Kidney capillary endothelial cell (primary cell): Measurements from ENCODE around the gene JARID2.
"Not testable (repeated sequence)": the region's sequence is repeated elsewhere in the genome, so short reads cannot be mapped to it uniquely, and the experiment has no call there.

Experiments used
- DNase-seq: peaks from one replicate; pipeline ENCODE4 v3.0.0-alpha.2; 2018; ENCODE audit warnings: low spot score

The JARID2 gene

DNA sequence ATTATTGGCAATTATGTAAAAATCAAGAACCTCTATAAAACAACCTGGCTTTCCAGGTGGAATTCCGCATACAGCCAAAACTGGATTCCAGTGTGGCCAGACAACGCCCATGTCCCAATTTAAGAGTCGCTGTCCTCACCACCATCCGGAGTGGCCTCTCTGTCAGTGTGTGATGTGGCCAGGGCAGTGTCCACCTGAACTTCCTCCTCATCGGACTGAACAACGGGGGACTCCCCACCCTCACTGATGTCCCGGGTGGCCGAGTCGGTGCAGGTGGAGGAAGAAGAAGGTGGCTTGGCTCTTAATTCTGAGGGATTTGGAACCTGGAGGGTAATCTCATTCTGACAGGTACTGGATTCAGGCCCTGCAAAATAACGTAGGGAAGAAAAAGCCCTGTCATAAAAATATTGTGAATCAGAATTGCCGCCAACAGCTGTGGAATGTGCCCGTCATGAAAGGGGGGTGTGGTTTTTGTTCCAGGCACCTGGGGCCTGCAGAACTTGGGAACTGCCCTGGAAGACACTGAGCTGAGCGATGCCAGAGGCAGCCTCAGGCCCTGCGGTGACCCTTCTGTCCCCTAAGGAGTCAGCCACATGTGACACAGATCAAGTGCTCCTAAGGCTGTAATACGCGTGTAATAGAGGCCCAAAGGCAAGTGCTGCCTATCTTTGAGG lies 277.1 kb downstream of the JARID2 start:
- no peak for DNase-seq

DNA sequence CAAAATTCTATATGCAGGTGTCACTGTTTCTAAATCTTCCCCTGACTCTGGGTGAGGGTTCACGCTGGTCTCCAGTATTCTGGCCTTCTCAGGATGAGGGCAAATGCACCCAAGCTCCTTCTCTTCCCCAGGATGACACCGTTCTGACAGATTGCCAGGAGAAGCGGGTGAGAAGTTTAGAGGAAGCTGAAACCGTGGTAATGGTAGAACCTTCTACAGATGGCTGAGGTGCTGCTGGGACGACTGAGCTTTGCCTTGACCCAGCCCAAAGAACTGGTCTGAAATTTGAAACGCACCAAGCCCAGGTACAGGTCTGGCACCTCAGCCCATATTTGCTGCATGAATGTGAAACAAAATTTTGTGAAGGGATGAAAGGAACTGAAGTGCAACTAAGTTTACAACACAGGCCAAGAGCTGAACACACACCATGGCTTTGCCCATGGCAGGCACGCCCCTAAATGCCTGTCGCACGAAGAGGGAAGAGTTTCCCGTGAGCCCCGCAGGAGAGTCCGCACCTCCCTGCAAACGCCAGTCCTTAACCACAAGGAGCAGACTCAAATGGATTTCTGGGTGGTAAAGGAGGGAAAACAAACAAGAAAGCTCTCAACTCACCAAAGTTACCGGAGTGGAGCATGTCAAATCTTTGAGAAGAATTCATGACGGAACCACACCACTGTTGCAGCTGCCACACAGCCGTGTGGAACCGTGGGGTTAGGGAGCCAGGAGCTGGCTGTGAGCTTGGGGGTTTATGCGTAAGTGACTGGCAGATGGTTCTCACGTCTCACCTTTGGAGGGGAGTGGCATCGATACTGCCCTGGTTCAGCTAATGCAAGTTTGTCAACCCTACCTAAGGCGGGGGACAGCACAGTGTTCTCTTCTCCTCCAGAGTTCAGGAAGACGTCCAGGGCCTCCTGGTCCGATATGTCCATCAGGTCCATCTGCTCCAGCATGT lies 278.1 kb downstream of the JARID2 start:
- DNase-seq = no peak

DNA sequence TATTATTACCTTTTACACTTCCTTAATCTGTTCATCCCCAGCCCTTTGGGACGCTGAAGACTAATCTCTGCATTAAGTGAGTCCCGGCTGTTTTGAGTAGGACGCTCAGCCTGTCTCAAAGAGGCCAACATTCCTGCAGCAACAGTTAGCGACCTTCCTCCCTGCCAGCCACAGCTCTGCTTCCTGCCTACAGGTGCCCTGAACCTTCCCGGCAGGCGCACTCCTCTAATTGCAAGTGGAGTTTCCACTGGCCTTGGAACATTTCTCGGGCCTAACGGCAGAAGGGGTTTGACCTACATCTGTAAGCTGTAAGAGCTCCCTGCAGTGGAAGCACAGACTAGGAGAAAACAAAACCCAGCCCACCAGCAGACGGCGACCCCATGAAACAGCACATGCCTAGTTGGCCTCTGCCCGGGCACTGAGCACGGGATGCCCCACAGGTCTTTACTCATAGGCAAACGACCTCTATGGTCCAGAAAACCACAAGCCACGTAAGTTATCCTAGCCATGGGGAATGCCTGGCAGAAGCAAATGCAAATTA lies 279.1 kb downstream of the JARID2 start:
- no peak for DNase-seq

DNA sequence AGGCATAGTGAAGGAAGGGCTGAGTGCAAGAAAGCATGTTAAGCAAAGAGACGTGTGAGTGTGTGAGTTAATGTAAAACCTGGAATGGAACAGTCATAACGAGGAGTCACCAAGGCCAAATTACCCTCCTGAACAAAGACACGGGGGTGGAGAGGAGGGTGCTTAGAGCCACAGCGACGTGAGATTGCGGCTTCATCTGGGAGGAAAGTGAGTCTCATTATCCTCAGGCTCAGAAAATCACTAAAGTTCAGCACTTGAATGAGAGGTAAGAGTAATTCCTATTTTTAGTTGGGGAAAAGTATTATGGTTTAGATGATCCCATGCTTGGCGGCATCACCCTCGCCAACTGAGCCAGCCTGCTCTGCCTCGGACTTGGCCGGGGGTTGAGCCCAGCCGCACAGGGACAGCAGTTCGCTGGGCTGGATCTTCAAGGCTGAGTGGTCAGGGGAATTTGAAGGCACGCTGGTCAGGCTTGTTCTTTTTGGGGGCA lies 280.4 kb downstream of the JARID2 start:
- DNase-seq = no peak

DNA sequence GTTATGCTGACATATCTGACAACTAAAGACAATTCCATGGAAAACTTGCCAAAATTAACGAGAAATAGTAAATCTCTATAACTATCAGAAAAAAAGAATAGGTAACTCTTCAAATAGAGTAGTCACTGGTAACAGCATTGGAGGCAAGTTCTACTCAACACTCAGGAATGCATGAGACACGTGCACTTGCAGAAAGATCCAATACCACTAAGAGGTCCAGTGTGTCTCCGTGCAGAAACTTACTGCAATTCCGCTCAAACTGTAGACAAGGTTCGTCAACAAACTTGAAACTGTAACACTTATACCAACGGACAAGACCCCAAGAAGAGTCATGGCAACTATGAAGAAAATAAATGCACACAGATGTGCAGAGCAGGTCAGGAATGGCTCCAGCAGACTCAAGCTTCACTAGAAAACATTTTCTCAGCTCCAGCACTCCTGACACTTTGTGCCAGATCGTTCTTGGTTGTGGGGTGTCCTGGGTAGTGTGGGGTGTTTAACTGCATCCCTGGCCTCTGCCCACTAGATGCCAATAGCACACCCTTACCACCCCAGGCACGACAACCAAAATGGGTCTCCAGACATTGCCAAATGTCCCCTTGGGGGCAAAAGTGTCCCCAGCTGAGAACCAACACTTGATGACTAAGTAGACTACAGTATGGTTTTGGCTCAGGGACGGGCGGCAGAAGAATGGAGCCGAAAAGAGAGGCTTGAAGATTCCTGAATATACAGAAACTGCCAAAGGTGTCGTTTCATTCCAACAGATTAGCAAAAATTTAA lies 282.2 kb downstream of the JARID2 start:
- DNase-seq = no peak

DNA sequence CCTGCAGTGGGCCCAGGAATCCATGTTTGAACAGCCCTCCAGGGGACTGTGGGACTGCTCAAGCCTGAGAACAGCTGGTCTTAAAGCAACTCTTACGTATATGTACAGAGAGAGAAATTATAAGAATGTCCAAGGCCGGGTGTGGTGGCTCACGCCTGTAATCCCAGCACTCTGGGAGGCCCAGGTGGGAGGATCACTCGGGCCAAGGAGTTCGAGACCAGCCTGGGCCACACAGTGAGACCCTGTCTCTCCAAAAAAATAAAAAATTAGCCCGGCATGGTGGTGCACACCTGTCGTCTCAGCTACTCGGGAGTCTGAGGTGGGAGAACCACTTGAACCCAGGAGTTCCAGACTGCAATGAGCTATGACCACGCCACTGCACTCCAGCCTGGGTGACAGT lies 283.0 kb downstream of the JARID2 start:
- no peak for DNase-seq

DNA sequence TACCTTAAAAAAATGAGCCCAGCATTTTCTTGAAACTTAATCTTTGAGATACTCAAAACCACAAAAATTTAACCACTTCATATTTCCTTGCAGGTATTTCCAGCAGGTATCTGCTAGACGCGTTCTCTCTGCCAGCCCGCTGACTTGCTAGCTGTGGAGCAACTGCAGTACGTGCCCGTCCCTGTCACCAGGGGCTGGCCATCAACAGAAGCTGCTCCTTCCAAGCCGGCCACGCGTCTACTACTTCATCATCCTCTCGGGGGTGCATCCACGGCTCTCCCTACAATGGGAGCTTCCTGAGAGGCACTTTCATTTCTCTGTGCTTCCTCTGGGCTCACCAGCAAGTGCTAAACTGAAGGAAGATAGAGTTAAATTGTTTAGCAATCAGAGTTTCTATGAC lies 284.5 kb downstream of the JARID2 start:
- DNase-seq = no peak

DNA sequence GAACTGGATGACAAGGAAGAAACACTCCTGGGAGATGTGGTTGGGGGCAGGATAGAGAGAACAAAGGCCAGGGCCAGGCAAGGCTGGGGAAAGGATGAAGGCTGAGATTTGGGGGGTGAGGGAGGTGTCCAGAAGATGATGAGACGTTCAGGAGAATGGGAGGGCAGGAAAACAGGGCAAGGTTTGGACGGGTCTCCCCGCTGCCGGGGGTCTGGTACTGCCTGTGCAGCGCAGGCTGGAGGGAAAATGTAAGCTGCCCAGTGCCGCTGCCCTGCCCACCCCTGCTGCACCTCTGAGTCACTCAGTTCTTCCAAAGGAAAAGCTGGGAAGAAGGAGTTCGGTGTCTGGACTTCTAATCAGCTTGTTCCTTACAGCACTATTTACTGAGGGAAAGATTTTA lies 286.1 kb downstream of the JARID2 start:
- no peak for DNase-seq

DNA sequence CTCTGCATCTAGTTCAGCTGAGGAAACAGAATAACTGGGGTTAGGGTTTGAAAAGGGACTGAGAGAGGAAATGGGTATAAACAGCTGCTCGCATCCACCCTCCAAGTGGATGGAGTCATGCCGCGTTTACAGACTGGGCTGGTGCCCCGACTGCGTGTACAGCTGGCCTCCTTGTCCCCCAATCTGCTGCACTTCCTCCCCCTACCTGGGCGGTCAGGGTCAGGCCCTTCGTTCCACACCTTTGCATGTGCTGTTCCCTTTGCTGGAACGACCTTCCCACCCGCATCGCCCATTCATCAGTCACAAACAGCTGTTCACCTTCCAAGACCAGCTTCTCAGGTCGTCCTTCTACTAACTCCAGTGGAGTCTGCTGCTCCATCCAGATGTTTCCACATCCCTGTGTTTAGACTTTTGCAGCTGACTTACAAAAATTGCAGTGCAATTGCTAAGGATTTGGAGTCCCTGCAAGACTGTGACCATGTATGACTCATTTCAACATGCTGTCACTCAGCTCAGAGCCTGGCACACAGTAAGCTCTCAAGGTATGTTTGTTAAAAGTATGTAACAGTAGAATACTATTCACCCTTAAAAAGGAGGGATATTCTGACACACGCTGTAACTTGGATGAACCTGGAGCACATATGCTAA lies 287.6 kb downstream of the JARID2 start:
- DNase-seq = no peak

DNA sequence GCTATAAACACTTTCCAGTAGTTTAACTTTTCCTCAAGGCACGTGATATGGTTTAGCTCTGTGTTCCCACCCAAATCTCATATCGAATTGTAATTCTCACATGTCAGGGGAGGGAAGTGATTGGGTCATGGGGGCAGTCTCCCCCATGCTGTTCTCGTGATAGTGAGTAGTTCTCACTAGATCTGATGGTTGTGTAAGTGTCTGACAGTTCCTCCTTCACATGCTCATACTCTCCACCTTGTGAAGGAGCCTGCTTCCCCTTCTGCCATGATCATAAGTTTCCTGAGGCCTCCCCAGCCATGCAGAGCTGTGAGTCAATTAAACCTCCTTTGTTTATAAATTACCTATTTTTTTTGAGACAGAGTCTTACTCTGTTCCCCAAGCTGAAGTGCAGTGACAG lies 289.1 kb downstream of the JARID2 start:
- no peak for DNase-seq

DNA sequence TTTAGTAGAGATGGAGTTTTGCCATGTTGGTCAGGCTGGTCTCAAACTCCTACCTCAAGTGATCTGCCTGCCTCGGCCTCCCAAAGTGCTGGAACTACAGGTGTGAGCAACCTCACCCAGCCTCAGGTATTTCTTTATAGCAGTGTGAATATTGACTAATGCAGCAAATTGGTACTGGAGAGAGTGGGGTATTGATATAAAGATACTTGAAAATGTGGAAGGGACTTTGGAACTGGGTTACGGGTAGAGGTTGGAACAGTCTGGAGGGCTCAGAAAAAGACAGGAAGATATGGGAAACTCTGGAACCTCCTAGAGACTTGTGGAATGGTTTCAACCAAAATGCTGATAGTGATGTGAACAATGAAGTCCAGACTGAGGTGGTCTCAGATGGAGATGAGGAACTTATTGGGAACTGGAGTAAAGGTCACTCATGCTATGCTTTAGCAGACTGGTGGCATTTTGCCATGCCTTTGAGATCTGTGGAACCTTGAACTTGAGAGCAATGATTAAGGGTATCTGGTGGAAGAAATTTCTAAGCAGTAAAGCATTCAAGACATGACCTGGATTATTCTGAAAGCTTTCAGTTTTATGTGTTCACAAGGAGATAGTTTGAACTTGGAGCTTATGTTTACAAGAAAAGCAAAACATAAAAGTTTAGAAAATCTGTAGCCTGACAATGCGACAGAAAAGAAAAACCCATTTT lies 289.8 kb downstream of the JARID2 start:
- no peak for DNase-seq

DNA sequence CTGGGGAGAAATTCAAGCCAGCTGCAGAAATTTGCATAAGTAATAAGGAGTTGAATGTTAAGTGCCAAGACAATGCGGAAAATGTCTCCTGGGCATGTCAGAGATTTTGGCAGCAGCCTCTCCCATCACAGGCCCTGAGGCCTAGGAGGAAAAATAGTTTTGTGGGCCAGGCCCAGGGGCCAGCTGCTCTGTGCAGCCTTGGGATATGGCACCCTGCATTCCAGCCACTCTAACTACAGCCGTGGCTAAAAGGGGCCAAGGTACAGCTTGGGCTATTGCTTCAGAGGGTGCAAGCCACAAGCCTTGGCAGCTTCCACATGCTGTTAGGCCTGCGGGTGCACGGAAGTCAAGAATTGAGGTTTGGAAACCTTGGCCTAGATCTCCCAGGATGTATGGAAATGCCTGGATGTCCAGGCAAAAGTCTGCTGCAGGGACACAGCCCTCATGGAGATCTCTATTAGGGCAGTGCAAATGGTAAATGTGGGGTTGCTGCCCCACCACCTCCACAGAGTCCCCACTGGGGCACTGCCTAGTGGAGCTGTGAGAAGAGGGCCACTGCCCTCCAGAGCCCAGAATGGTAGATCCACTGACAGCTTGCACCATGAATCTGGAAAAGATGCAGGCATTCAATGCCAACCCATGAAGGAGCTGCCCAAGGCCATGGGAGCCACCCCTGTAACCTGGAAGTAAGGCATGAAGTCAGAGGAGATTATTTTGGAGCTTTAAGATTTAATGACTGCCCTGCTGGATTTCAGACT lies 290.5 kb downstream of the JARID2 start:
- DNase-seq = no peak

DNA sequence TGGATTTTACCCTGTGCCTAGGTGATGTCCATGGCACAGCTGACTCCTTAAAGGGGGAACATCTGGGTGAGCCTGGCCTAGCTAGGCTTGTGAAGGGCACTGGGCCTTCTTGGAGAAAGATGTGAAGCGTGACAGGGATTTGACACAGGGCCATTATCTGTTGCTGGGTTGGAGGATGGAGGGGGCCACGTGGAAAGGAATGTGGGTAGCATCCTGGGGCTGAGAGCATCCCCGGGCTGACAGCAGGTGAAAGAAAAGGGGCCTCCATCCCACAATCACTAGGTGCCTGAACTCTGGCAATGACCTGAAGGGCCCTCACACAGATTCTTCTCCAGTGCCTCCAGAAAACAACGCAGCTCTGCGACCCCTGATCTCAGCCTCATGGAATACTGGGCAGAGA lies 292.2 kb downstream of the JARID2 start:
- DNase-seq = no peak

DNA sequence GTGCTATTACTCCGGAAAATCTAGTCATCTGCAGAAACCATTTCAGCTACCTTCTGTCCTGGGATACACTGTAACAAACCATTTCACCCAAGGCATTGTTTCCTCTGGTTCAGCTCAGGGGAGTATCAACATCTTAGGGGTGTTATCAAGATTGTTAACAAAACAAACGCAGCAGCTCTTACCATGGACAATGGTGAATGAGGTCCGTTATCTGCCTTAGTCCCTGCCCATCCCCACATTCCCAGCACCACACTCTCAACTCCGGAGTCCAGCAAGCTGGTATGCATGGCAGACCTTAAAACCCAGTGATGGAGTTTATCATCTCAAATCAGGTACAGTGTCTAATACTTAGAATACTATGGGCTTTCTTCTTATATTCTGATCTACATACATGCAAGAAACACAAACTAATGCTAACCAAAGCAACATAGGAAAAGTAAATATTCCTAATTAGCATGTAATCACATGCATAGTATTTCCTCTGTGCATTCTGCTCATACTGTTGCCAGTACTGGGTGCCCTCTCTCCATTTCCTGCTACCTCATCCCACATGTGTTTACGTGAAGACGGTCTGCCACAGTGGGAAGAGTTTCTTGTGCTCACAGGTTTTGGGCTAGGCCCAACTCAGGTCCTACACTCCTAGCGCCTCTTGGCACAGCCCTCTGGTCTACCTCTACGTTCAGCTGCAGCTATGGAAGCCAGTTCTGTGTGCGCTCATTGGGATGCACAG lies 293.1 kb downstream of the JARID2 start:
- DNase-seq = no peak

DNA sequence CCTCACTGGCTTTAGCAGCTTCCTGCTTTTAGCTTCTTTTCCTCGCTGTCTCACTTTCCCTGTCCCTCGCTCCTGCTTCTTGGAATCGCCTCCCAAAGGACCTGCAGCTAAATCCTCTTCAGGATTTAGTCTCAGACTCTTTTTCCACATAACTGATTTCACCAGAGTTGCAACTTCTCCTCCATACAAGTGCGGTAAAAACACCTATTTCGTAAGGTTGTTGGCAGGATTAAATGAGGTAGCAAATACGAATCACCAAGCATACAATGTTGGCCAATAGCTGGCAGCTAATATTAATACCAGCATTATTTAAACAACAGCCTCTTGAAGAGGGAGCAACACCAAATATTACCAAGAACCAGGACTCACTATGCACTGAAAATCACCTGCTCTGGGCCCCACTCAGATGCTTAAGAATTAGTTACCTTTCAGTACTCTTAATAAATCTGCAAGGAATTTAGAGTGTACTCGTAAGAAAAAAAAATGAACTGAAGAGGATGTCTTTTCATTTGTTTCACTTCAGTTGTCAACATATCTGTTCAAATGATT lies 293.9 kb downstream of the JARID2 start:
- DNase-seq = no peak

DNA sequence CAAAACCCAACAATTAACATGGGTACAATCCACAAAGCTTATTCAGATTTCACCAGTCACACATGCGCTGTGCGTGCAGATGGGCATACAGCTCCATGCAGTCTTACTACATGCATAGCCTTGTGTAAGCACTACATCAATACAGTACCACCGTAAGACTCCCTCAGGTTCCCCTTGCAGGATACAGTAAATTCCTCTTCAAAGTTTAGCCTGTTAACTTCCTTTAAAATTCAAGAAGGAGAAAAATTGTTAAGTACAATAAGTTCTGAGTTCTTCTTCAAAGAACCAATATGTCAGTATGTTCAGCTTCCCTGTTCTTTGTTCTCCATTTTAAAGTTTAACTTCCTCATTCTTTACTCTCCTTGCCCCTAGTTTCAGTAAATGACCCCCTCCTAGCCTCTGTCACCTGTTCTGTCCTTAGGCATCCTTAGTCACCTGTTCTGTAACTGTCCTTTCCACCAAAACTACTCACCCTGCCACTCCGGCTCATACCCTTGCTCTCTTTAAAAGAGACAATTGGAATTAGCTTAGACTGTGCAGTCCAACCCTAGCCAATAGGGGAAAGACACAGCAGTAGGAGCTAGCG lies 297.6 kb downstream of the JARID2 start:
- DNase-seq = not testable (repeated sequence)

DNA sequence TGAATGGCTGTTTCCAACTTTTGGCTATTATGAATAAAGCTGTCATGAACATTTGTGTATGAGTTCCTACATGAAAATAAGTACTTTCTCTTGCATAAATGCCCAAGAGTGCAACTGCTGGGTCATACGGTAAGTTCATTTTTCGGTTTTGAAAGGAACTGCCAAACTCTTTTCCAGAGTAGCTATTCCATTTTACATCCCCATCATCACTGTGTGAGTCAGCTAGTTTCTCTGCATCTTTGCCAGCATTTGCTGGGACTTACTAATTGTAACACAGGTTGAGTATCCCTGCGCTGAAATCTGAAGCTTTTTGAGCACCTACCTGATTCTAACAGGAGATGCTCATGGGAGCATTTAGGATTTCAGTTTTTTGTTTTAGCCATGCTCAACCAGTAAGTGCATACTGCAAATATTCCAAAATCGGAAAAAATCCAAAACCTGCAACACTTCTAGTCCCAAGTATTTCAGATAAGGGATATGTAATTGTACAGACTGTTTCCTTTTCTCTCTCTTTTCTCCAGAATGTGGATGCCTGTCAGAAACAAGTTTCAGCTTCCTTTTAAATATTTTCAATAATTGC lies 298.5 kb downstream of the JARID2 start:
- no peak for DNase-seq

DNA sequence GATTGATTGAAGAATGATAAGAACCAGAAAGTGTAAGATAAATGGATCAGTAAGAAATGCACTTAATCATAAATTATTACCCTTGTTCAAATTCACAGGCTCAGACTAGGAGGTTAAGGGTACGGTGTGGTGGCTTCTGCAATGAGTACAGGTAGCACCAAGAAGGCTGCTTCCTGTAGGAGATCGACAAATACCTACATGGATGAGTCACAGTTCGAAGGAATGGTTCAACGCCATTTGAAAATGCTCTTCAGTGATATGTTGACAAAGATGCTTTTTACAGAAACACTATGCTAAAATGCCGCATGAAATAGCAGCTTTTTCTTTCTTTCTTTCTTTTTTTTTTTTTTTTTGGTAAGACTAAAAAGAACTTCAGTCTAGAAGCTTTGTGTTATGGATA lies 300.7 kb downstream of the JARID2 start:
- no peak for DNase-seq

DNA sequence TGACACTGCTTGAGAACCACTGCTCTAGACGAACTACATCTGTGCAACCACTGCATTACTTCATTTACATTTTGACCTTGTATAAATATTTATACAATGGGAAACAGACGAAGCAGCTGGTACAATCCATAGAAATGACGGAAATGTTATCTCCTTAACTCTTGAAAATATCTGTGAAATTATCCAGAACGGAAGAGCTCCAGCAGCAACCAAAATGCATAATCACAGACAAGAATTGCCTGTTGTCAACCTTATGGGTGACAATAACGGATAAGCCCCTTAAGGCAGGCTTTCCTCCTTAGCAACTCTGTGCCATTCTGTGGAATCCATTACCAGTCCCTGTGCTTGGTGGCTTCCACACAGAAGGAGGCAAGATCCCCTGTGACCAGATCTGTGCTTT lies 301.5 kb downstream of the JARID2 start:
- DNase-seq = no peak
